Measurements from ENCODE around the gene SYT1. TPM values are rescaled to one million over a fixed set of nuclear protein-coding genes. Genes with fewer than 3 reads are reported as not detected.

SYT1 gene
- total and polyA plus RNA-seq, 2 donors (not counting 1 experiment from before 2014, with no cell fraction given) = 0.60 to 1.3 TPM

DNA sequence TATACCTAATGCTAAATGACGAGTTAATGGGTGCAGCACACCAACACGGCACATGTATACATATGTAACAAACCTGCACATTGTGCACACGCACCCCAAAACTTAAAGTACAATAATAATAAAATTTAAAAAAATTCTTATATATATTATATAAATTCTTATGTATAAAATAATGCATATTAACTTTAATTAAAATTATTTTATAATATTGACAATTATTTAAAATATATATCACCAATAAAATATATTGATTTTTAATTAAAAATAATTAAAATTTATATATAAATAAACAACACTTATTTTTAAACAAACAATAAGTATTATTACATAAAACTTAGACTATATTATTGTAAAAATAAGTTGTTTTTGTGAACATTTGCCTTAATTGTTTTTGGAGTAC lies 188.8 kb downstream of the SYT1 start:
- no peaks in the 10 kb centered on the region for H3K4me1 ChIP-seq (ENCODE audit: control insufficient read depth in 2 of 2, insufficient read depth in 2 of 2, low read length in 2 of 2)
- Mint-ChIP-seq H3K27me3 (no peaks in the 10 kb centered on the region), H3K4me1 (no peaks in the 10 kb centered on the region), H3K27ac (no peak overlapping the region), H3K9me3 (ENCODE audit: insufficient read depth) (no peaks in the 10 kb centered on the region), H3K4me3 (no peak overlapping the region)
- no peaks in the 10 kb centered on the region for H3K79me2 ChIP-seq (ENCODE audit: control insufficient read depth, insufficient read depth, low read length)
- CTCF ChIA-PET = no interaction called here
- no peaks in the 10 kb centered on the region for H4K20me1 ChIP-seq (ENCODE audit: control insufficient read depth, insufficient read depth, low read length, poor library complexity, severe bottlenecking)
- no peak for TF ChIP-seq EZH2 (IDR thresholded peaks at IDR 0.05; ENCODE audit: borderline replicate concordance, insufficient read depth, low read depth, low read length, poor library complexity, severe bottlenecking)
- TF ChIP-seq, protein P1, sequence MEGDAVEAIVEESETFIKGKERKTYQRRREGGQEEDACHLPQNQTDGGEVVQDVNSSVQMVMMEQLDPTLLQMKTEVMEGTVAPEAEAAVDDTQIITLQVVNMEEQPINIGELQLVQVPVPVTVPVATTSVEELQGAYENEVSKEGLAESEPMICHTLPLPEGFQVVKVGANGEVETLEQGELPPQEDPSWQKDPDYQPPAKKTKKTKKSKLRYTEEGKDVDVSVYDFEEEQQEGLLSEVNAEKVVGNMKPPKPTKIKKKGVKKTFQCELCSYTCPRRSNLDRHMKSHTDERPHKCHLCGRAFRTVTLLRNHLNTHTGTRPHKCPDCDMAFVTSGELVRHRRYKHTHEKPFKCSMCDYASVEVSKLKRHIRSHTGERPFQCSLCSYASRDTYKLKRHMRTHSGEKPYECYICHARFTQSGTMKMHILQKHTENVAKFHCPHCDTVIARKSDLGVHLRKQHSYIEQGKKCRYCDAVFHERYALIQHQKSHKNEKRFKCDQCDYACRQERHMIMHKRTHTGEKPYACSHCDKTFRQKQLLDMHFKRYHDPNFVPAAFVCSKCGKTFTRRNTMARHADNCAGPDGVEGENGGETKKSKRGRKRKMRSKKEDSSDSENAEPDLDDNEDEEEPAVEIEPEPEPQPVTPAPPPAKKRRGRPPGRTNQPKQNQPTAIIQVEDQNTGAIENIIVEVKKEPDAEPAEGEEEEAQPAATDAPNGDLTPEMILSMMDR (IDR thresholded peaks at IDR 0.05) = no peak
- no peak overlapping the region for H3K9ac ChIP-seq (ENCODE audit: low read length)
- no CpG with 5 or more reads among the region's 3 CpGs for WGBS (ENCODE audit: insufficient coverage)
- no peak overlapping the region for H3K27ac ChIP-seq (ENCODE audit: low read length in 2 of 2)
- H3K9me3 ChIP-seq (ENCODE audit: control extremely low read depth in 1 of 3, control insufficient read depth in 2 of 3, insufficient read depth in 1 of 3, low read length in 2 of 3) = no peaks in the 10 kb centered on the region
- ATAC-seq (ENCODE audit: low read depth) (no peak), DNase-seq (no peak)
- no peaks in the 10 kb centered on the region for H3K36me3 ChIP-seq (replicated peaks in 1 of 2; ENCODE audit: control extremely low read depth in 1 of 2, control insufficient read depth in 1 of 2, extremely low read depth in 1 of 2, insufficient read depth in 2 of 2, low read length in 1 of 2)
- no peak overlapping the region for H2AFZ ChIP-seq (ENCODE audit: insufficient read depth, low read depth, low read length, poor library complexity, severe bottlenecking)
- no peak overlapping the region for H3K4me2 ChIP-seq (replicated peaks; ENCODE audit: low read depth, low read length, poor library complexity, severe bottlenecking)
- intact Hi-C loops (cut with micrococcal nuclease) = no loop called here
- POLR2A ChIA-PET = no interaction called here
- no peak overlapping the region for H3K4me3 ChIP-seq (ENCODE audit: control extremely low read depth in 1 of 5, extremely low read depth in 1 of 5, insufficient read depth in 1 of 5, low read depth in 2 of 5, low read length in 4 of 5)
- H3K27me3 ChIP-seq (replicated peaks in 1 of 4; ENCODE audit: control extremely low read depth in 1 of 4, control insufficient read depth in 3 of 4, insufficient read depth in 4 of 4, low read length in 3 of 4) = no peaks in the 10 kb centered on the region

DNA sequence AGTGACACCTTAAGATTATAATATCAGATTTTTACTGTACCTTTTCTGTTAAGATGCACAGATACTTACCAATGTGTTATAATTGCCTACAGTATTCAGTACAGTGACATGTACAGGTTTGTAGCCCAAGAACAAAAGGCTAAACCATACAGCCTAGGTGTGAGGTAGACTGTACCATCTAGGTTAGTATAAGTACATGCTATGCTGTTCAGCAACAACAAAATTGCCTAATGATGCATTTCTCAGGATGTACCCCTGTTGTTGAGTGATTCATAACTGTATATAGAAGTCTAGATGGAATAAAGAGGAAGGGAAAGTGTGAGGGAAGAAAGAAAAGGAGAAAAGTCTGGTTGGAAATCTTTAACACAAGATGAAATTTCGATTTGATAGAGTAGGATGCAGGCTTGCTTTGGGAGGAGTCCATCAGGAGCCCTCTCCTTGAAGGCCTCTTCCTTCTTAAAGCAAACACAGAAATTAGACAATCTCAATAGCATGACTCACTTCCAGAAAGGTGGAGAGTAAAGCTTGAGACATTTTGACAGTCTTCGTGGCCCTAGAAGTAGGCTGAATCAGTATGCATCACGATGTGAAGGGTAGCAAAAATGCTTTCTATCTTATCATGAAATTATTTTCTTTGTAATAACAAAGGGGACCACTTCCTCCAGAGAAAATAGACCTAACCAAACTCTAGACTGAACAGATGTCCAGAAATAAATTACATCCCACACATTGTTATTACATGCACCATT lies 191.5 kb downstream of the SYT1 start:
- no peak overlapping the region for H3K9ac ChIP-seq (ENCODE audit: low read length)
- H4K20me1 ChIP-seq (ENCODE audit: control insufficient read depth, insufficient read depth, low read length, poor library complexity, severe bottlenecking) = no peaks in the 10 kb centered on the region
- no peaks in the 10 kb centered on the region for H3K9me3 Mint-ChIP-seq (ENCODE audit: insufficient read depth)
- POLR2A ChIA-PET = no interaction called here
- H3K27me3 ChIP-seq (replicated peaks in 1 of 4; ENCODE audit: control extremely low read depth in 1 of 4, control insufficient read depth in 3 of 4, insufficient read depth in 4 of 4, low read length in 3 of 4) = no peaks in the 10 kb centered on the region
- H3K27me3 Mint-ChIP-seq = no peaks in the 10 kb centered on the region
- H2AFZ ChIP-seq (ENCODE audit: insufficient read depth, low read depth, low read length, poor library complexity, severe bottlenecking) = no peak overlapping the region
- no peak overlapping the region for H3K27ac ChIP-seq (ENCODE audit: low read length in 2 of 2)
- H3K4me3 ChIP-seq (ENCODE audit: control extremely low read depth in 1 of 5, extremely low read depth in 1 of 5, insufficient read depth in 1 of 5, low read depth in 2 of 5, low read length in 4 of 5) = no peak overlapping the region
- DNase-seq = no peak
- no peak overlapping the region for H3K27ac Mint-ChIP-seq
- H3K4me1 Mint-ChIP-seq = no peaks in the 10 kb centered on the region
- no peak overlapping the region for H3K4me2 ChIP-seq (replicated peaks; ENCODE audit: low read depth, low read length, poor library complexity, severe bottlenecking)
- CTCF ChIA-PET = no interaction called here
- no peaks in the 10 kb centered on the region for H3K4me1 ChIP-seq (ENCODE audit: control insufficient read depth in 2 of 2, insufficient read depth in 2 of 2, low read length in 2 of 2)
- TF ChIP-seq, protein P1 (IDR thresholded peaks at IDR 0.05) = no peak
- no peak for TF ChIP-seq EZH2 (IDR thresholded peaks at IDR 0.05; ENCODE audit: borderline replicate concordance, insufficient read depth, low read depth, low read length, poor library complexity, severe bottlenecking)
- no peak overlapping the region for H3K4me3 Mint-ChIP-seq
- no peak for ATAC-seq (ENCODE audit: low read depth)
- no peaks in the 10 kb centered on the region for H3K9me3 ChIP-seq (ENCODE audit: control extremely low read depth in 1 of 3, control insufficient read depth in 2 of 3, insufficient read depth in 1 of 3, low read length in 2 of 3)
- H3K36me3 ChIP-seq (replicated peaks in 1 of 2; ENCODE audit: control extremely low read depth in 1 of 2, control insufficient read depth in 1 of 2, extremely low read depth in 1 of 2, insufficient read depth in 2 of 2, low read length in 1 of 2) = no peaks in the 10 kb centered on the region
- H3K79me2 ChIP-seq (ENCODE audit: control insufficient read depth, insufficient read depth, low read length) = no peaks in the 10 kb centered on the region
- intact Hi-C loops (cut with micrococcal nuclease) = no loop called here
- no CpG with 5 or more reads among the region's 3 CpGs for WGBS (ENCODE audit: insufficient coverage)

All from B cell (primary cell).